Measurements from ENCODE around the gene SENP3.

The SENP3 gene

DNA sequence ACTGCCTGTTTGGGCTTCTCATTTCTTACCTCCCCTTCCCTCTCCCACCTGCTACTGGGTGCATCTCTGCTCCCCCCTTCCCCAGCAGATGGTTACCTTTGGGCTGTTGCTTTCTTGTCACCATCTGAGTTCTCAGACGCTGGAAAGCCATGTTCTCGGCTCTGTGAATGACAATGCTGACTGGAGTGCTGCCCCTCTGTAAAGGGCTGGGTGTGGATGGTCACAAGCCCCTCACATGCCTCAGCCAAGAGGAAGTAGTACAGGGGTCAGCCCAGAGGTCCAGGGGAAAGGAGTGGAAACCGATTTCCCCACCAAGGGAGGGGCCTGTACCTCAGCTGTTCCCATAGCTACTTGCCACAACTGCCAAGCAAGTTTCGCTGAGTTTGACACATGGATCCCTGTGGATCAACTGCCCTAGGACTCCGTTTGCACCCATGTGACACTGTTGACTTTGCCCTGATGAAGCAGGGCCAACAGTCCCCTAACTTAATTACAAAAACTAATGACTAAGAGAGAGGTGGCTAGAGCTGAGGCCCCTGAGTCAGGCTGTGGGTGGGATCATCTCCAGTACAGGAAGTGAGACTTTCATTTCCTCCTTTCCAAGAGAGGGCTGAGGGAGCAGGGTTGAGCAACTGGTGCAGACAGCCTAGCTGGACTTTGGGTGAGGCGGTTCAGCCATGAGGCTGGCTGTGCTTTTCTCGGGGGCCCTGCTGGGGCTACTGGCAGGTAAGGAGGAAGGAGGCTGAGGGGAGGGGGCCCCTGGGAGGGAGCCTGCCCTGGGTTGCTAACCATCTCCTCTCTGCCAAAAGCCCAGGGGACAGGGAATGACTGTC, 17.5 kb downstream of the SENP3 start, which contains the start of gene CD68:
Gene CD68 (plus strand): TSS at position 638 of the 833 bp plus-strand sequence. CDS start 40 bp downstream, at position 678.
- Mint-ChIP-seq H3K4me1 (ENCODE audit: low read depth) (peaks cover 60% of the 10 kb centered on the region), H3K27me3 (ENCODE audit: low read depth) (no peaks in the 10 kb centered on the region), H3K36me3 (ENCODE audit: low read depth) (peaks cover 61% of the 10 kb centered on the region), H3K4me3 (peak within 1 kb of the TSS; percentile 64), H3K27ac (peak within 1 kb of the TSS; percentile 87), H3K9me3 (no peaks in the 10 kb centered on the region)

DNA sequence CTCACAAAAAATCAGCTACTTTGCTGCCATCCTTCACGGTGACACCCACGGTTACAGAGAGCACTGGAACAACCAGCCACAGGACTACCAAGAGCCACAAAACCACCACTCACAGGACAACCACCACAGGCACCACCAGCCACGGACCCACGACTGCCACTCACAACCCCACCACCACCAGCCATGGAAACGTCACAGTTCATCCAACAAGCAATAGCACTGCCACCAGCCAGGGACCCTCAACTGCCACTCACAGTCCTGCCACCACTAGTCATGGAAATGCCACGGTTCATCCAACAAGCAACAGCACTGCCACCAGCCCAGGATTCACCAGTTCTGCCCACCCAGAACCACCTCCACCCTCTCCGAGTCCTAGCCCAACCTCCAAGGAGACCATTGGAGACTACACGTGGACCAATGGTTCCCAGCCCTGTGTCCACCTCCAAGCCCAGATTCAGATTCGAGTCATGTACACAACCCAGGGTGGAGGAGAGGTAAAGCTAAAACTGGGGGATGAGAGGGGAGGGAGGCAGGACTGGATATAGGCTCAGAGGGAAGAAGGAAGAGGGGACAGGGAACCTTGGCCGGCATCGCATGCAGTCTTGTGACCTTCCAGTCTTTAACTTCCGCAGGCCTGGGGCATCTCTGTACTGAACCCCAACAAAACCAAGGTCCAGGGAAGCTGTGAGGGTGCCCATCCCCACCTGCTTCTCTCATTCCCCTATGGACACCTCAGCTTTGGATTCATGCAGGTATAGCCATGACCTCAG, 18.3 kb downstream of the SENP3 start:
- Mint-ChIP-seq H3K36me3 (ENCODE audit: low read depth) (peaks cover 55% of the 10 kb centered on the region), H3K9me3 (no peaks in the 10 kb centered on the region), H3K27me3 (ENCODE audit: low read depth) (no peaks in the 10 kb centered on the region), H3K27ac (peak overlapping the region; percentile 87), H3K4me1 (ENCODE audit: low read depth) (peaks cover 56% of the 10 kb centered on the region), H3K4me3 (peak overlapping the region; percentile 14)

DNA sequence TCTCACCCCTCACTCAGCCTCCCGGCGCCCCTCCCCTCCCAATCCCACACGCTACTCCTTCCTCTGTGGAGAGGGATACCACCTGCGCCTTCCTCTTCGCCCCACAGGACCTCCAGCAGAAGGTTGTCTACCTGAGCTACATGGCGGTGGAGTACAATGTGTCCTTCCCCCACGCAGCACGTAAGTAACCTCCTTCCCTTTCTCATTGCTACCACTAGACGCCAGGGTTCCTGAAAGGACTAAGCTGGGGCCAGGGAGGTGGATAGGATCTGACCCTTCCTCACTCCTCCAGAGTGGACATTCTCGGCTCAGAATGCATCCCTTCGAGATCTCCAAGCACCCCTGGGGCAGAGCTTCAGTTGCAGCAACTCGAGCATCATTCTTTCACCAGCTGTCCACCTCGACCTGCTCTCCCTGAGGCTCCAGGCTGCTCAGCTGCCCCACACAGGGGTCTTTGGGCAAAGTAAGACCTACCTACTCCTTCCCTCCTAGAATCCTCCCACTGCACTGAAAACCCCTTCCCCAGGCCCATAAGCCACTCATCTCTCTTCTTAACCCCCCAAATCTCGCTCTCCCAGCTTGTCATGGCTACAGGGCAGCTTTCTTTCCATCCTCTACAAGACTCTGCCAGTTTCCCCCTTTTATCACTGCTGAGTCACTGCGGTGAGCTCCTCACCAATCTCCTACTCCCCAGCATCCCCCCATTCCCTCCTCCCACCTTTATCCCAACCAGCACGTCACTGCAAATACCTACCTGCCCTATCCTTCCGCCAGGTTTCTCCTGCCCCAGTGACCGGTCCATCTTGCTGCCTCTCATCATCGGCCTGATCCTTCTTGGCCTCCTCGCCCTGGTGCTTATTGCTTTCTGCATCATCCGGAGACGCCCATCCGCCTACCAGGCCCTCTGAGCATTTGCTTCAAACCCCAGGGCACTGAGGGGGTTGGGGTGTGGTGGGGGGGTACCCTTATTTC, 19.2 kb downstream of the SENP3 start:
- Mint-ChIP-seq H3K4me3 (peak overlapping the region; percentile 56), H3K27ac (peak overlapping the region; percentile 87), H3K4me1 (ENCODE audit: low read depth) (peaks cover 56% of the 10 kb centered on the region), H3K9me3 (no peaks in the 10 kb centered on the region), H3K27me3 (ENCODE audit: low read depth) (no peaks in the 10 kb centered on the region), H3K36me3 (ENCODE audit: low read depth) (peaks cover 48% of the 10 kb centered on the region)

DNA sequence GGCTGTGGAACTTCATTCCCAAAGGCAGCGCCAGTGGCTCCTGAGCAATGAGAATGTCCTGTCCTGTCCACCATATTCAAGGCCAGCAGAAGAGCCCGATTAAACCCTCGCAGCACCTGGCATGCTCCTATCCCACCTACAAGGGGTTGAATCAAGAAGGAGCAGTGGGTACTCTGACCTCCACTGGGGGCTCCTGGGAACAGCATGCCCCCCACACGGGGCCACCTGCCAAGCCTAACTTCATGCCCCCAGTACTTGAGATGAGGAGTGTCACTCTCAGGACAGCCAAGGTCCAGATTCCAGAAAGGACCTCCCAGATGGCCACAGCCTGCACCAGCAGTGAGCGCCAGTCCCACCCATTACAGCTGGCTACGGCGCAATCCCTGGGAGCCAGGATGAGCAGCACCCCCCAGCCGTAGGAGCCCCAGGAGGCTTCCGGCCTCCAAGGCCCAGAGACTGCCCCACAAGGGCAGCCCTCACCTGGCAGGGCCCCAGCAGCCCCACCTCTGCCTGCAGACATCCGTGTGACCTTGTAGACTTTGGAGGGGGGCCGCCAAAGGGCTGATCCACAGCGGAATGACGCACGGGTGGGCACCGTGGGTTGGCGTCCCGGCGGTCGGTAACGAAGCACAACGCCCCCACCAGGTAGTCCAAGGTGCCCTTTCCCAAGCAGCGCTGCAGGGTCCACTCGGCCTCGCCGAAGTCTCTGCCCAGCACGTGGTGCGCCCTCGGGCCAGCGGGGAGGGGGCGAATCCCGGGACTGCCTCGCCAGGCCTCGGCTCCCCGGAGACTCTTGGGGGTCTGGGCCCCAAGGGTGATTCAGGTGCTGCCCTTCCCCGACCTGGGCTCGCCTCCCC, 20.9 kb downstream of the SENP3 start:
- H3K27me3 Mint-ChIP-seq (ENCODE audit: low read depth), result no peaks in the 10 kb centered on the region
- H3K36me3 Mint-ChIP-seq (ENCODE audit: low read depth), result peaks cover 38% of the 10 kb centered on the region
- peak overlapping the region; percentile 96 for H3K4me3 Mint-ChIP-seq
- H3K9me3 Mint-ChIP-seq, result no peaks in the 10 kb centered on the region
- H3K27ac Mint-ChIP-seq, result peak overlapping the region; percentile 62
- peaks cover 47% of the 10 kb centered on the region for H3K4me1 Mint-ChIP-seq (ENCODE audit: low read depth)

DNA sequence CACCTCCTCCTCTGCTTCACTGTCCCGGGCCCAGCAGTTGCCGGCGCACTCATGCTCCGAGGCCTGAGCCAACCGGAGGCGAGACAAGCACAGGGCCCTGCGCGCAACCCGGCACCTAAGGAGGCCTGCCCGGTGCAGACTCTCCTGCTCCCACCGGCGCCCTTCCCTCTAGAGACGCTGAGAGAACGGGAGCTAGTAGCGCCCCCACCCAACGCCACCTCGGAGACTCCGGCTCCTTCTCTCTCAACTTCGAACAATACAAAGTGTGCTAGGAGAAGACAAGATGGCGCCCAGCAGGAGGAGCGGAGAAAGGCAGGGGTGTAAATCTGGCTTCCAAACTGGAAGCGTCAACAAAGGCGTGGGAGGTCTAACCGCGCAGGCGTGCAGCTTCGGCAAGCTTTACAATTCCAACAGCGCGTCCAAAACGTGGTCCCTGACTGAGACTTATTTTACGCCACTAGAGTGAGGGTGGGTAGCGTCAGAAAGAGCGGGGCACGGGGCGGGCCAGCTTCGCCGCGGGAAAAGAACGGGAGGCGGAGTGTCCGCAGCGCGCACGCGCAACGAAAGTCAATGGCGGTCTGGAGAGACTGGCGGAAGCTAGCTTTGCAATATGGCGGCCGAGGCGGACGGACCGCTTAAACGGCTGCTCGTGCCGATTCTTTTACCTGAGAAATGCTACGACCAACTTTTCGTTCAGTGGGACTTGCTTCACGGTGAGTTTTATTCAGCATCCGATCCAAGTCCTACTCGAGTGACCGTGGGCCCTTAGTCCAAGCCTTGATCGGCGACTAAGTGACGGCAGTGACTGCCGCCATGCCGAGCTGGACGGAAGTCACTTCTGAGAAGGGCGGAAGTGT, 21.8 kb downstream of the SENP3 start, which contains the start of gene MPDU1:
Gene MPDU1 (plus strand): TSS at position 600 of the 857 bp plus-strand sequence. CDS start 11 bp downstream, at position 611.
- no peaks in the 10 kb centered on the region for H3K27me3 Mint-ChIP-seq (ENCODE audit: low read depth)
- H3K9me3 Mint-ChIP-seq, result no peaks in the 10 kb centered on the region
- peaks cover 36% of the 10 kb centered on the region for H3K36me3 Mint-ChIP-seq (ENCODE audit: low read depth)
- peak within 1 kb of the TSS; percentile 99 for H3K27ac Mint-ChIP-seq
- H3K4me3 Mint-ChIP-seq, result peak within 1 kb of the TSS; percentile 96
- H3K4me1 Mint-ChIP-seq (ENCODE audit: low read depth), result peaks cover 41% of the 10 kb centered on the region

DNA sequence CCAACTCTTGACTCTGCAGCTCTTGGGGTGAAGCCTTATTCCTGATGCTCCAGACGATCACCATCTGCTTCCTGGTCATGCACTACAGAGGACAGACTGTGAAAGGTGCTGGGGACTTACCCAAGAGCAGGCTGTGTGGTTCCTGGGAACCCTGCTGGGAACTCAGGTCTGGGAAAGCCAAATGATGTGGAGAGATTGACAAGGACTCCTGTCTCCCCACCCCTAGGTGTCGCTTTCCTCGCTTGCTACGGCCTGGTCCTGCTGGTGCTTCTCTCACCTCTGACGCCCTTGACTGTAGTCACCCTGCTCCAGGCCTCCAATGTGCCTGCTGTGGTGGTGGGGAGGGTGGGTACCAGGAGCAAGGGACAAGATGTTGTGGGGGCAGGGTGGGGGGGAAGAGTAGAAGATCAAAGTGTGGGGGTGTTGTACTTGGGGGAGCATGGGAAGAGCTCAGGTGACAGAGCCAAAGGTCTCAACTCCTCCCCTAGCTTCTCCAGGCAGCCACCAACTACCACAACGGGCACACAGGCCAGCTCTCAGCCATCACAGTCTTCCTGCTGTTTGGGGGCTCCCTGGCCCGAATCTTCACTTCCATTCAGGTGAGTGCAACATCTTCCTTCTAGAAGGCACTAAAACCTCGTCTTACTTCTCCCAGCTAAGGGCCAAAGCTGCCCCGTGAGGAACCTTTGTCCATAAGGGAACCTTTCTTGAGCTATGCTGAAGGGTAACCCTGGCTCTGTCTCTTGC, 25.1 kb downstream of the SENP3 start:
- Mint-ChIP-seq H3K4me3 (no peak overlapping the region), H3K9me3 (no peaks in the 10 kb centered on the region), H3K27ac (no peak overlapping the region), H3K27me3 (ENCODE audit: low read depth) (no peaks in the 10 kb centered on the region), H3K4me1 (ENCODE audit: low read depth) (peaks cover 19% of the 10 kb centered on the region), H3K36me3 (ENCODE audit: low read depth) (peaks cover 25% of the 10 kb centered on the region)

DNA sequence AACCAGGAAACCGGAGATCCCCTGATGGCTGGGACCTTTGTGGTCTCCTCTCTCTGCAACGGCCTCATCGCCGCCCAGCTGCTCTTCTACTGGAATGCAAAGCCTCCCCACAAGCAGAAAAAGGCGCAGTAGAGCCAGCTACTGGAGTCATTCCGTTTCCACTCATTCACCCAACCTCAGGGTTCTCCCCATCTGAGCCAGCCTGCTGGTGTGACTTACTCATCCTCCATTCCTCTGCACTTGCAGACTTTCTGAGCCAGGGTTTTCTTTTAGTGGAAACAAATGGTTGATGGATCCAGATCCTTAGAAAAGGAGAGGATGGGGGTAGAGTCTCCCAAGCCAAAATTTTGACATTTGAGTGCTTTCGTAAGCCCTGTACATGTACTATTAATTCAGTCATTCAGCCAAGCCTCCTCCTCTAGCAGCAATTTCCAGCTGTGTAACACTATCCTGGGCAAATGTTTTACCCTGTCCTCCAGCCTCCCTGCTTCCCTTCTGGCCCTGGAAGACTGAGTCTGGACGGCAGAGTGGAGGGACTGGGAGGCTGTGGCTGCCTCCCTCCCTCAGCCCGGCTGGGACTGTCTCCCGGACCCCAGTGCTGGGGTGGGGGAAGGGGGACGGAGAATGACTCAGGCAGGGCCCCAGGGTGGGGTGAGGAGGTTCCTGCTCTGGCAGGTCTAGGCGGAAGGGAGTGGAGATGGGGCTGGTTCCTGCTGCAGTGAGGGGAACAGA, 25.9 kb downstream of the SENP3 start:
- peaks cover 17% of the 10 kb centered on the region for H3K4me1 Mint-ChIP-seq (ENCODE audit: low read depth)
- H3K4me3 Mint-ChIP-seq, result no peak overlapping the region
- H3K27me3 Mint-ChIP-seq (ENCODE audit: low read depth), result no peaks in the 10 kb centered on the region
- no peaks in the 10 kb centered on the region for H3K9me3 Mint-ChIP-seq
- peaks cover 25% of the 10 kb centered on the region for H3K36me3 Mint-ChIP-seq (ENCODE audit: low read depth)
- no peak overlapping the region for H3K27ac Mint-ChIP-seq

DNA sequence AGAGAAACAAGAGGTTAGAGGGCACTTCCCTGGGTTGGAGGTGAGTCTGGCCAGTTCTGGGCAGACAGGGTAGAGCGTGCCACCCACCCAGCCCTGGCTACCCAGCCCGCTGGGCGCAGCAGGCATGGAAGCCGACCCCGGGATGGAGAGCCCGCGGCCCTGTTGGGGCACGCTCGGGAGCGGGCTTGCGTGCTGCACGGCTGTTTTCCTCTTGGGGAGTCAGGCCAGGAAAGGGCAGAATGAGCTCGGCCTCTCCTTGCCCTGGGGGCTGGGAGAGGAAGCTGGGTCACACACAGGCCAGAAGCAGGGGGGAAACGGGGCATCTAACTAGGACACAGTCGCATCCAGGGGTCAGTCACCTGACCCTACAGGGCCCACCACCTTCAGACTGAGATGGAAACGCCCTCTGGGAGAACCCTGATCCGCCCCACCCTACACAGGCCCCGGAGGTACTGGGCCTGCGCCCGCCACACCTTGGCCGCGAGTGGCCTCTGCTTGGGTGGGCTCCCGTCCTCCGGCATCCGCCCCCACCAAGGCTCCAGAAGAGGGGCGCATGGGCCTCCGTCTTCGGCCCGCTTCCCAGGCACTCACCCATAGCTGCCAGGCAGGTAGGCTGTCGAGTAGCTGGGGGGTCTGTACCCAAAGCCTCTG, 27.0 kb downstream of the SENP3 start:
- peaks cover 13% of the 10 kb centered on the region for H3K4me1 Mint-ChIP-seq (ENCODE audit: low read depth)
- no peak overlapping the region for H3K27ac Mint-ChIP-seq
- peaks cover 31% of the 10 kb centered on the region for H3K36me3 Mint-ChIP-seq (ENCODE audit: low read depth)
- no peaks in the 10 kb centered on the region for H3K27me3 Mint-ChIP-seq (ENCODE audit: low read depth)
- no peak overlapping the region for H3K4me3 Mint-ChIP-seq
- no peaks in the 10 kb centered on the region for H3K9me3 Mint-ChIP-seq

DNA sequence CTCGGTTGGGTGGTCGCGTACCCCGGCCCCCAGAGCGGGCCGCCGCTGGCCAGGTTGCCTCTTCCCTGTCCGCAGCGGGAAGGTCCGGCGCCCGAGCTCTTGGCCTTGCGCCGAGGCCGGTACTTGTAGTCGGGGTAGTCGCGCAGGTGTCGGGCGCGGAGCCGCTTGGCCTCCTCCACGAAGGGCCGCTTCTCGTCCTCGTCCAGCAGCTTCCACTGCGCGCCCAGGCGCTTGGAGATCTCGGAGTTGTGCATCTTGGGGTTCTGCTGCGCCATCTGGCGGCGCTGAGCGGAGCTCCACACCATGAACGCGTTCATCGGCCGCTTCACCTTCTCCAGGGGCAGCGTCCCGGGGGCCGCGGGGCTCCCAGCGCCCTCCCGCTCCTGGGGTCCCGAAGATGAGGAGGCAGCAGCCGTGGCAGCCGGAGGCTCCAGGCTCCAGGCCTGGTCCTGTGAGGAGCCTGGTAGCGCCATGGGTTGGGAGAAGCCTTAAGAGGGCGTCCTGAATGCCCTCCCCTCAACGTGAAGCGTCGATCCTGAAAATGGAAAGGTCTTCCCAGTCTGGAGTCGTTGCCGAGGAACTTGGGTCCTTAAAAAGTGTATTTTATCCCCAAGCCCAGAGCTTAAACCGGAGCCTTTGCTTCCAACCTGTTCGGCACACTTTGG, 27.6 kb downstream of the SENP3 start:
- Mint-ChIP-seq H3K27ac (no peak overlapping the region), H3K9me3 (no peaks in the 10 kb centered on the region), H3K27me3 (ENCODE audit: low read depth) (no peaks in the 10 kb centered on the region), H3K4me1 (ENCODE audit: low read depth) (peaks cover 12% of the 10 kb centered on the region), H3K36me3 (ENCODE audit: low read depth) (peaks cover 36% of the 10 kb centered on the region), H3K4me3 (no peak overlapping the region)

DNA sequence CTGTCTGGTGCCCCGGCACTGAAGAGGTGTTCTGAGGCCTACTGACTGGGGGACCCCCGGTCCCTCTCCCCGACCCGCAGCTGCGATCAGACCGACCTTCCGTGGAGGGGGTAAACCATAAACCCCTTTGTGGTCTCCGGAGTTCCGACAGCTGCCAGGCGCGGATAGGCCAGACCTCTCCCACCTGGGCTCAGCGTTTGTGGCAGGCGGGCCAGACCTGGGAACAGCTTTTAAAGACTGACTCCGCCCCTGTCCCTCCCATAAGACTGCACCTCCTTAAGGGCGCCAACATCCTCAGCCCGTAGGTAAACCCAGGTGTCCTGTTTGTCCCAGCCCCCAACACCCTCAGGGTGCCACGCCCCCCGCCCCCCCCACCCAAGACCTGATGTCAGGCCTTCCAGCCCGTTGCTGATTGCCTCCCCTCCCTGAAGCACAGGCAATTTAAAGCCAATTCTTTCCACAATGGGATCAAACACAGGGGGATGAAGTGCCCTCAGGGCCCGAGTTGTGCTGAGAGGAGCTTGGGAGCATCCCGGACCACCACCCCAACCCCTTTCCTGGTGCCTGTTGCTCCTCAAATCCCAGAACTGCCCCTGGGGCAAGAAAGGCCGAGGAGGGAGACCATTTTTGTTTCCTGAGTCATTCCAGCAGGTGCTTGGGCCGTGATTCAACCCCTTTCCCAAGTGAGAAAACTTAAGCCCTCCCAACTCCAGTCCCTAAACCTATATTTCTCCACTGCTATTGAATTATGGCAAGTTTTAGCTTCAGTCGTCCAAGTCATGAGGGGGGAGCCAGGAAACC, 28.4 kb downstream of the SENP3 start, which contains the start of gene SOX15:
Gene SOX15 (minus strand): TSS at position 204 of the 801 bp plus-strand sequence. CDS start 418 bp downstream, outside the sequence.
- Mint-ChIP-seq H3K4me1 (ENCODE audit: low read depth) (peaks cover 8% of the 10 kb centered on the region), H3K27me3 (ENCODE audit: low read depth) (no peaks in the 10 kb centered on the region), H3K36me3 (ENCODE audit: low read depth) (peaks cover 38% of the 10 kb centered on the region), H3K27ac (no peak within 1 kb of the TSS), H3K4me3 (no peak within 1 kb of the TSS), H3K9me3 (no peaks in the 10 kb centered on the region)
